Spleen (tissue), 7 donors: ENCODE results near the gene PCDHGC5.

Experiments used
- CTCF ChIP-seq, 11 experiments: fragments of 200-600 bp in 7 of 11; fragments of 450-650 bp in 4 of 11; sonication (generic) in 4 of 11; IDR thresholded peaks in 8 of 11; conservative IDR thresholded peaks in 3 of 11; 1 replicate in 7 of 11; 2 replicates in 4 of 11; pipeline versions ENCODE4 v1.4.0 to v1.8.0; 2016 to 2021; ENCODE audit warnings: antibody characterized with exemption in 11 of 11, inconsistent platforms in 4 of 11, mild to moderate bottlenecking in 1 of 11
- POLR2A ChIP-seq, 3 donors: fragments of 450-650 bp; IDR thresholded peaks; one replicate each; pipeline ENCODE4 v1.5.1; 2017; ENCODE audit warnings: antibody characterized with exemption in 3 of 3, mild to moderate bottlenecking in 1 of 3
- POLR2AphosphoS5 ChIP-seq, 3 donors: sonication (generic); formaldehyde crosslinking; IDR thresholded peaks; one replicate each; pipeline ENCODE4 v1.5.1; 2017; ENCODE audit warnings: antibody characterized with exemption in 3 of 3
- donor health status: DM: no; HTN: no; CAD: no; lungs with moderate emphysema.
- donor health status: DM: no; HTN: no; CAD: no.
- donor health status: DM: no; HTN: no; CAD: no.

DNA sequence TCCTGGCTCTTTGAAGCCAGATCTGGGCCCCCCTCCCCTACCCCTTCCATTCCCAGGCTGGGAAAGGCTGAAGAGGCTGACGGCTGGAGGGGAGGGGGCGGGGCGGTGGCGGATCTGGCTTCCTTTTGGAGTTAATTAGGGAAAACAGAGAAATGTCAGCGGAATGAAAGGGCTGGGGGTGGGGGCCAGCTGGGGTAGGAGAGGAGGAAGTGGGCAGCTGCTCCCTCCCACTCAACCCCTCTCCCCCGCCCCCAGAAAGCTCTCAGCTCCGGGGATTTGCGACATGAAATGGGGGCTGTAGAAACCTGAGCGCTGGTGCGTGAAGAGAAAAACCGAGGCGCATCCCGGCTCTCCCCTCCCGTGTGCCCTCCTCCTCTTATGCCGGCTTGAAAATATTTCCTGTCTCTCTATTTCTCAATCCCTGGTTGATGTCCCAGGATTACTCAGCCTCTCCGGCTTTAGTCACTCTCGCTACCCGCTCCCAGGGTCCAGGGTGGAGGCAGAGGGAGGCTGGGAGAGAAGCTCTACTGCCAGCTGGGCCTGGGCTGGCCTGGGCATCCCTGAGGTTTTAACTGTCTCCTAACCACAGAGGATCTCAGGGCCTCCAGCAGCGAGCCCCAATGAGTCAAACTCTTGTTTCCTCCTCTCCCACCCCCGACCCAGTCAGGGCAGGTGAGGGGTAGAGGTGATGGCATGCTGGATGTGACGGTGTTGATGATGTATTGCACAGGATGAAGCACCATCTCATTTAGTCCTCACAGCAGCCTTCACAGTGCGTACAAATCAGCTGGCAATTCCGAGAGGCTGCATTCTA lies 20.1 kb downstream of the PCDHGC5 start:
- TF ChIP-seq CTCF (IDR thresholded peaks at IDR 0.05 in 8 of 11, conservative IDR thresholded peaks at IDR 0.05 in 3 of 11) (no peak), POLR2AphosphoS5 (IDR thresholded peaks at IDR 0.05) (peak in 1 of 3 donors; percentile 45), POLR2A (IDR thresholded peaks at IDR 0.05) (no peak)
